GM19463 (cell line): ENCODE measurements around the gene PKD1.
"Not testable (repeated sequence)": the region's sequence is repeated elsewhere in the genome, so short reads cannot be mapped to it uniquely, and the experiment has no call there.

Source experiments
- ATAC-seq: cut with Tn5 transposase; IDR thresholded peaks from one replicate; pipeline ENCODE4 v1.9.1; 2021; ENCODE audit warnings: mild to moderate bottlenecking, moderate library complexity; ENCODE audit not compliant: unreplicated experiment

PKD1 gene

GRCh38 chr16:2152695-2153506 is 17.2 kb upstream of the PKD1 start:
- ATAC-seq: no peak

- ATAC-seq: no peak
Measured at GRCh38 chr16:2151188-2152091, 15.7 kb upstream of the PKD1 start.

- no peak for ATAC-seq
Measured at GRCh38 chr16:2150418-2151187, 14.9 kb upstream of the PKD1 start.

- ATAC-seq: no peak
Measured at GRCh38 chr16:2149630-2150417, 14.1 kb upstream of the PKD1 start.

GRCh38 chr16:2148714-2149629 is 13.3 kb upstream of the PKD1 start:
- no peak for ATAC-seq

- ATAC-seq: peak; percentile 43
Measured at GRCh38 chr16:2147981-2148671, 12.4 kb upstream of the PKD1 start, which contains the start of gene RAB26. RAB26 (plus strand) TSS chr16:2148625; CDS start chr16:2148784, 159 bp downstream.

- ATAC-seq: no peak
Measured at GRCh38 chr16:2147378-2147777, 11.7 kb upstream of the PKD1 start.

- no peak for ATAC-seq
Measured at GRCh38 chr16:2145843-2146242, 10.1 kb upstream of the PKD1 start.

GRCh38 chr16:2143878-2144485 is 8.3 kb upstream of the PKD1 start:
- ATAC-seq: no peak

- ATAC-seq: no peak
Measured at GRCh38 chr16:2142942-2143877, 7.5 kb upstream of the PKD1 start.

GRCh38 chr16:2135071-2135470 is 627 bp downstream of the PKD1 start:
- not testable (repeated sequence) for ATAC-seq

- ATAC-seq: not testable (repeated sequence)
Measured at GRCh38 chr16:2133797-2134196, 1.9 kb downstream of the PKD1 start.

GRCh38 chr16:2129890-2130447 is 5.7 kb downstream of the PKD1 start:
- ATAC-seq: not testable (repeated sequence)

- not testable (repeated sequence) for ATAC-seq
Measured at GRCh38 chr16:2129251-2129650, 6.4 kb downstream of the PKD1 start.

GRCh38 chr16:2127630-2128280 is 7.9 kb downstream of the PKD1 start:
- not testable (repeated sequence) for ATAC-seq

GRCh38 chr16:2126928-2127556 is 8.7 kb downstream of the PKD1 start:
- not testable (repeated sequence) for ATAC-seq
